ENCODE measurements around the gene SV2B.

The SV2B gene

DNA sequence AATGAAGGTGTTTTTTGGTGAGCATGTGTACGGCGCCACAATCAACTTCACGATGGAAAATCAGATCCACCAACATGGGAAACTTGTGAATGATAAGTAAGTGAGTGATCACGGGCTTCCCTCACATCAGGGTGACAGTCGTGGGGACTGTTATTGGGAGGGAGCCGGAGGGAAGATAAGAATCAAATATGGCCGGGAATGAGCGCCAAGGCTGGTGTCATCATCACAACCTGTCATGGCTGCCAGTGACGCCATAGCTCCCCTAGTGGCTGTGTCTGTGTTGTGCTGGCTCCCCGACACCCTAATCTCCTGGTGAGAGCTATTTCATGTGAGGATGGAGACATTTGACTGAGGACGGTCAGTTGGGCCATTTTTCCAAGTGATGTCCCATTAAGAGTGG, 168.5 kb downstream of the SV2B start:
- DNase-seq (ENCODE audit: low read depth in 2 of 2): no peak

- no peak for DNase-seq (ENCODE audit: low read depth in 2 of 2)
Measured at GRCh38 chr15:91270747-91271146, 170.7 kb downstream of the SV2B start.

DNA sequence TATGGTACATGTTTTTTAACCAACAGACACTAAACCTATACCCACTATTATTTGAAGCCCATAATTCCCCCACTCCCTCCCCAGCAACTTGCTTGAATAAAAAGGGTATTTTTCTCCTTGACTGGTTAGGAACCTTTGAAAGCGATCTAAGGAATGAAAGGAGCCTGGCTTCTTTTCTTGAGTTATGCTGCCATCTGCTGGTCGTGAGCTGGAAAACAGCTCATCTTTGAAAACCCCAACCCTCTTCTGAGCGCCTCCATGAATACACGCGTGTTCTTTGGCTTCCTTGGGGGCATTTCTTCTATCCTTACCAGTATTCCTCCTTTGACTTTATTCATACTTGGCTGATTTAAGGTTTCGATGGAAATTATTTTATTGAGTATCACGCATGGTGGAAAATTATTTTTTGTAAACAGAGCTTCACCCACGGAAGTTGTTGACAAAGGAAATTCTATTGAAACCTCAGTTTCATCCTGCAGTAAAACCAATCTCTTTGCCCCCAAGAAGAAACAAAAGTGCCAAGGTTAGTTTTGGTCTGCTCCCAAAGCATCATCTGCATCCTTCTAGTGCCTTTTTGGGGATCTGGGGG, 171.6 kb downstream of the SV2B start:
- peak; percentile 8 to 19 for DNase-seq (ENCODE audit: low read depth in 2 of 2)

GRCh38 chr15:91275844-91276243, 175.8 kb downstream of the SV2B start:
- DNase-seq (ENCODE audit: low read depth in 2 of 2): no peak

DNA sequence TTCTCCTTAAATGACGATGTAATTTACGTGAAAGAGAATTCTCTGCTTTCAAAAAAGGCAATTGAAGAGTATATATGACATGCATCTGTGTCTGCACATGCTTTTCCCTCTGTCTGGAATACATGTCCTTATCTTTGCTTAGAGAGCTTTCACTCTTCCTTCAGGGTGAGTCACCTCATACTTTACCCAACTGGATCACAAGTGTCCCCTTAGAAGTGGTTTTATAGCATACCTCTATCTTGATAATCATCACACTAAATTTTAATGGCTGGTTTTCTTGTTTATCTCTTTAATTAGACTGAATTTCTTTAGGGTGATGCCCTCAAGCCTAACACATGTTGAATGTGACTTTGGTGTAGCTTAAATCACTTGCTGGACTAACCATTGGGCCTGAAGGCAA, 178.9 kb downstream of the SV2B start:
- DNase-seq (ENCODE audit: low read depth in 2 of 2): no peak

- no peak for DNase-seq (ENCODE audit: low read depth in 2 of 2)
Measured at GRCh38 chr15:91279486-91279885, 179.4 kb downstream of the SV2B start.

DNA sequence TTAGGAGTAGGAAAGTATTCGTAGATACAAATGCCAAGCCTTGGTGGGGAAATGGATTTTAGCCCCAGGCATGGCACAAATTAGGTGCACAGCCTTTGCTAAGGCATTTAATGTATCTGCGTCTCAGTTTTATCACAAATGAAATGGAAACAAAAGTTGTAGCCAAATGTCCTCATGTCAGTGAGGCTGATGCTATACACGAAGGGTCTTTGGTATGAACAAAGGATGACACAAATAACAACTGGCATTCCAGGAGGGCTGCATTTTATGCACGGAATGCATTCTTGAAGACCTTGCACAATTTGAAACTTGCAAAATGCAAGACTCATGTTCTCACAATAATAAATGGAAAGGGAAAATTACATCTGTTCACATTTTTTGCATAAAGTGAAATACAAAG, 181.9 kb downstream of the SV2B start:
- DNase-seq (ENCODE audit: low read depth in 2 of 2): no peak

GRCh38 chr15:91282486-91282885, 182.4 kb downstream of the SV2B start:
- no peak for DNase-seq (ENCODE audit: low read depth in 2 of 2)

DNA sequence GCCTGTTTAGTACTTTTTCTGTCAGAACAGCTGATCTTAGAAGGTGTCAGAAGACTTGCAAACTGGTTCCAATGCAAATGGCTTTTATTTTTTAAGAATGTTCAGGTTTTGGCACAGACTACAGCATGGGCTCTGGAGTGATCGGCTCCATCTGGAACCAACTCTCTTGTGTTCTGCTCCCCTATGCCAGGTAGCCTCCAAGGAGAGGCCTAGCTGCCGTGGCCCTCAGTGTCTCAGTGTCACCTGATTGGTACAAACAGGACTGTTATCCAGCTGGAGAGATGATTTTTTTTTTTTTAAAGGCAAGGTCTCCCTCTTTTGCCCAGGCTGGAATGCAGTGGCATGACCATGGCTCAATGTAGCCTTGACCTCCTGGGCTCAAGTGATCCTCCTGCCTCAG, 183.1 kb downstream of the SV2B start:
- DNase-seq (ENCODE audit: low read depth in 2 of 2): no peak

GRCh38 chr15:91284758-91285466, 184.9 kb downstream of the SV2B start:
- DNase-seq (ENCODE audit: low read depth in 2 of 2): no peak

DNA sequence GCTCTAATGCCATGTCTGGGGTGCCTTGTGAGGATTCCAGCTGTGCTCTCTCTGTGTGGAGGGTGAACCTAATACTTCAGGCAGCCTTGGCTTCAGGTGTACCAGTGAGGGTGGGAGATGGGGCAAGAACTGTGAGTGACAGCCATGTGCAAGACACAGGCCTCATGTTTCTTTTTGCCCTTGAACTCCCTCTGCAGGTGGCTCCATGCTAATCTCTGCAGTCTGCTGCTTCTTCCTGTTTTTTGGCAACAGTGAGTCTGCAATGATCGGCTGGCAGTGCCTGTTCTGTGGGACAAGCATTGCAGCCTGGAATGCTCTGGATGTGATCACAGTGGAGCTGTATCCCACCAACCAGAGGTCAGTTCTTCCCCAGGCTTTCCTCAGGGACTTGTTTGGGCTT, 189.3 kb downstream of the SV2B start:
- no peak for DNase-seq (ENCODE audit: low read depth in 2 of 2)

DNA sequence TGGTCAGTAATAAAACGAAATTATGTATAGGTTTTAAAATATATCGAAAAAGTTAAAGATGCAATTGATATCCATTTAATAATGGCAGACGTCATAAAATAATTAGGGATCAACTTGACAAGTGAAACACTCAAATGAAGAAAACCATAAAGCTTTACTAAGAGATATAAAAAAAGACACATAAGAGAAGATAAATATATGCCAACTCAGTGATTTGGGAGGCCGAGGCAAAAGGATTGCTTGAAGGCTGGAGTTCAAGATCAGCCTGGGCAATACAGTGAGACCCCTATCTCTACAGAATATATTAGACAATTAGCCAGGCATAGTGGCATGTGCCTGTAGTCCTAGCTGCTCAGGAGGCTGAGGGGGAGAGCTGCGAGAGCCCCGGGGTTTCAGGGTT, 190.5 kb downstream of the SV2B start:
- DNase-seq (ENCODE audit: low read depth in 2 of 2): no peak

DNA sequence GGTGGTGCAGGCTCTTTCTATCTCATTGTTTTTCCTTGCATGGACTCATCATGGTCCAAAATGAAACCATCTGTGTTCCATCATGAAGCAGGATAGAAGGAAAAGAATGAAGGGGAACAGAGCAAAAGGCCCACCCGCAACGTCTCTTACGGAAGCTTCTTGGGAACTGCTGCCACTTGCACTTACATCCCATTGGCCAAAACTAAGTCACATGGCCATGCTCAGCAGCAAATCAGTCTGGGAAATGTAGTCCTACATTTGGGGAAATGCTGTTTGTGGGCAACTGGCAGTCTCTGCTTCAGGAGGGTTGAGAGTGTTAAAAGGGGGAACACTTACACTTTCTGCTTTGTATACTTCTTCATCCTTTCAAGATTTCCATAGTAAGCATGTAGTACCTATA, 191.6 kb downstream of the SV2B start:
- DNase-seq (ENCODE audit: low read depth in 2 of 2): no peak

DNA sequence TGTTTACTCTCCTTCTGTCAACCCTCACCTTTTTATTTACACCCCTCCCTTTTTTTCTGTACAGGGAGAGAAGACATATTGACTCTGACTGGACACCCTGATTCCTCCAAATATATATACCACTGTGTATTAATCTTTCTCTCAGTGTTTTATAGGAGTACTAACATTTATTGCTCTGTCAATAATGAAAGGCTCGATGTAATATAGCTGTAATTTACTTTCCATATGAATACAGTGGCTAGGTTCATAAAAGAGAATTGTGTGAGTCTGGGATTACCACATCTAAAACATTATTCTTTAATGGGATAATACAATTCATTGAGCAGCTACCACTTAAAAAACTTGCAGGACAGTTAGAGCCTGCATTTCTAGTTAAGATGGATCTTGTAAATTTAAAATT, 194.3 kb downstream of the SV2B start:
- no peak for DNase-seq (ENCODE audit: low read depth in 2 of 2)

GRCh38 chr15:91294795-91295194, 194.7 kb downstream of the SV2B start:
- no peak for DNase-seq (ENCODE audit: low read depth in 2 of 2)

GRCh38 chr15:91298101-91298500, 198.0 kb downstream of the SV2B start:
- no peak for DNase-seq (ENCODE audit: low read depth in 2 of 2)

- no peak for DNase-seq (ENCODE audit: low read depth in 2 of 2)
Measured at GRCh38 chr15:91302588-91303439, 202.8 kb downstream of the SV2B start.

DNA sequence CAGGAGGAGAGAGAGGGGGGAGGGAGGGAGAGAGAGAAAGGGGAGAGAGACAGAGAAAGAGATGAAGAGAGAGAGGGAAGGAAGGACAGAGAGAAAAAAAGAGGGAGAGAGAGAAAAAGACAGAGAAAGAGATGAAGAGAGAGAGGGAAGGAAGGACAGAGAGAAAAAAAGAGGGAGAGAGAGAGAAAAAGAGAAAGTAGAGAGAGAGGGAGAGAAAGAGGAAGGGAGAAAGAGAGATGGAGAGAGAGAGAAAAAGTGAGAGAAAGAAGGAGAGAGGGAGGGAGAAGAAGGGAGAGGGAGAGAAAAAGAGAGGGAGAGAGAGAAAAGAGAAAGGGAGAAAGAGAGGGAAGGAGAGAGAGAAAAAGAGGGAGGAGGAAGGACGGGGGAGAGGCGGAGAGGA, 204.2 kb downstream of the SV2B start:
- DNase-seq (ENCODE audit: low read depth in 2 of 2): no peak

GRCh38 chr15:91304786-91305185, 204.7 kb downstream of the SV2B start:
- no peak for DNase-seq (ENCODE audit: low read depth in 2 of 2)

DNA sequence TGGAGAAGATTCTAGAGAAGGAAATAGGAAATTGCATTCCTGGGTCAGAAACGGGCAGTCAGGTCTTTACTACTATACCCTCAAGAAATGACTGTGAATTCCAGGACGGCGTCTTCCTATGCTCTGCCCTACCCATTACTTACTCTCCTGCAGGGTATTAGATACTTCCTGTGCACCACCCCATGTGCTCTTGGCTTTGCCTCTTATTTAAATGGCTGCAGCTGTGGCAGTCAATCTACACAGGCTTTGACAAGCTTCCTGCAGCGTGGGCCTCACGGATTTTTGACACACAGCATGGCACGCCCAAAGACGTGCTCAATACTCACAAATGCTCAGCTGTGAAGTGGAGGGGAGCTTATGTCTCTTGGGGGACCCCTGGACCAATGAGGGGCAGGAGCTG, 206.1 kb downstream of the SV2B start:
- no peak for DNase-seq (ENCODE audit: low read depth in 2 of 2)

GRCh38 chr15:91307601-91308000, 207.5 kb downstream of the SV2B start:
- DNase-seq (ENCODE audit: low read depth in 2 of 2): no peak

DNA sequence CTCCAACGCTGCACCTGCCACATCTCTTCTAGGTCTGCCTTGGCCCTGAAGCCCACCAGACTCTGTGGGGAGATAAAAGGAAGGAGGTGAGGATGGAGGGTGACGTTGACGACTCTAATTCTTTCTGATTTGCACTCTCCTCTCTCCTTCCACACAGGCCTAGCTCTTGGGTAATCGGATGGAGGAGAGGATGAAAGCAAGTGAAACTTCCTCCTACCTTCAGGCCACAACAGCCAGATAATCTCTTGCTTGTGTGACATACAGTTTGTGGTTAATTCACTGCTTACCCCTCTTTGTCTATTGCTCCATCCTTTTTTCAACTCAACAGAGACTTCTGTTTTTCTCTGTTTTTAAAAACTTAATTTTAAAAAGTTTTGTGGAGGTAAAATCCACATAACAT, 208.1 kb downstream of the SV2B start:
- DNase-seq (ENCODE audit: low read depth in 2 of 2): no peak

DNA sequence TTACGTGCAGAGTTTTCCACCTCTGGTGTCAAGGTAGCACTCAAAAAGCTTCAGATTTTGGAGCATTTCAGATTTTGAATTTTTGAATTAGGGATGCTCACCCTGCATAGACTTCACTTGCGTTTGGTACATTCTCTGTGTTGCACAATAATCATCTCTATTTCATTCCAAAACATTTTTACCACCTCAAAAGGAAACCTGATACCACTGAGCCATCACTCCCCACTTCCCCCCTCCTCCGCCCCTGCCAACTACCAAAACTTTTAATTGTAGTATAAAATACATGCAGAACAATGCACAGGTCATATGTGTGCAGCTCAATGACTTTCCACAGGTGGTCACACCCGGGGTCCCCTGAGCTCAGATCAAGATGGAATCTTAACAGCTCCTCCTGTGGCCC, 208.8 kb downstream of the SV2B start:
- DNase-seq (ENCODE audit: low read depth in 2 of 2): peak in 1 of 2 donors; percentile 30

Data from stimulated activated CD8-positive, alpha-beta memory T cell treated with anti-CD3 and anti-CD28 coated beads, Interleukin-15, amount 100 ng/mL, for 48 hours (primary cell).